Measurements from ENCODE around the gene NECAB2.

DNA sequence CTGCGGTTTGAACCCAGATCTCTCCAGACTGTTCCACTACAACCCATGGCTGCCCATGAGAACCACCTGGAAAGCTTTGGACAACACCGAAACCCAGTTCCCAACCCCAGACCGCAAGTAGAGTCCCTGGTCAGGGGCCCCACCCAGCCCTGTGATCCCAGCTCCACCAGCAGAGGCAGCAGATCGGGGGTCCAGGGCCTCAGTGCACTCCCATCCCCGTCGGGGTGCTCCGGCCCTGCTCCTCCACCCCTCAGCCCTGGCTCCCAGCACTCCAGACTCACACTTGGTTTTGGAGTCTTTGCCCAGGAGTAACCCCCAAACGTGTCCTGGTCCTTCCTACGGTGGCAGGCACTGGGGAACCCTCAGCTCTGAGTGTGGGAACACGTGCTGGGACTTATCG lies 35.7 kb upstream of the NECAB2 start:
- TF ChIP-seq POLR2A (IDR thresholded peaks at IDR 0.05) = no peak
- TF ChIP-seq, protein P1, sequence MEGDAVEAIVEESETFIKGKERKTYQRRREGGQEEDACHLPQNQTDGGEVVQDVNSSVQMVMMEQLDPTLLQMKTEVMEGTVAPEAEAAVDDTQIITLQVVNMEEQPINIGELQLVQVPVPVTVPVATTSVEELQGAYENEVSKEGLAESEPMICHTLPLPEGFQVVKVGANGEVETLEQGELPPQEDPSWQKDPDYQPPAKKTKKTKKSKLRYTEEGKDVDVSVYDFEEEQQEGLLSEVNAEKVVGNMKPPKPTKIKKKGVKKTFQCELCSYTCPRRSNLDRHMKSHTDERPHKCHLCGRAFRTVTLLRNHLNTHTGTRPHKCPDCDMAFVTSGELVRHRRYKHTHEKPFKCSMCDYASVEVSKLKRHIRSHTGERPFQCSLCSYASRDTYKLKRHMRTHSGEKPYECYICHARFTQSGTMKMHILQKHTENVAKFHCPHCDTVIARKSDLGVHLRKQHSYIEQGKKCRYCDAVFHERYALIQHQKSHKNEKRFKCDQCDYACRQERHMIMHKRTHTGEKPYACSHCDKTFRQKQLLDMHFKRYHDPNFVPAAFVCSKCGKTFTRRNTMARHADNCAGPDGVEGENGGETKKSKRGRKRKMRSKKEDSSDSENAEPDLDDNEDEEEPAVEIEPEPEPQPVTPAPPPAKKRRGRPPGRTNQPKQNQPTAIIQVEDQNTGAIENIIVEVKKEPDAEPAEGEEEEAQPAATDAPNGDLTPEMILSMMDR (IDR thresholded peaks at IDR 0.05) = no peak

Measured in body of pancreas (tissue), 4 donors.